Astrocyte (in vitro differentiated cells and primary cell): ENCODE data around the gene P2RY6.

ENCODE experiments used
- CTCF ChIP-seq: IDR thresholded peaks from 2 replicates; pipeline ENCODE4 v1.5.1; 2011; ENCODE audit warnings: low read depth, mild to moderate bottlenecking, inconsistent platforms, low read length, moderate library complexity; ENCODE audit not compliant: insufficient read depth
- EZH2 ChIP-seq: IDR thresholded peaks from 2 replicates; pipeline ENCODE4 v1.6.1; 2012; ENCODE audit warnings: mild to moderate bottlenecking, low read length, inconsistent platforms; ENCODE audit not compliant: insufficient read depth

- no peak for TF ChIP-seq CTCF
- no peak for TF ChIP-seq EZH2
These were observed 15.4 kb downstream of the P2RY6 start for GRCh38 chr11:73287400-73288101.
